Epithelial cell of proximal tubule (primary cell): Measurements from ENCODE around the gene SOBP. TPM values are rescaled to one million over a fixed set of nuclear protein-coding genes. Genes with fewer than 3 reads are reported as not detected.
A peak's percentile ranks its signal among the peaks of the same experiment; 100 is the strongest.

Experiments
- DNase-seq: peaks from one replicate; pipeline ENCODE4 v3.0.0-alpha.2; 2011; ENCODE audit warnings: low read depth
- H3K4me3 ChIP-seq: 2 replicates; pipeline ENCODE4 v1.5.1; 2011; ENCODE audit warnings: low read depth, mild to moderate bottlenecking, low read length
- total RNA-seq: library from RNA; depleted of rRNA; stranded (reverse); fragments of >200 nt; gene quantifications from 2 replicates; pipeline ENCODE4 v1.2.3, GENCODE V29; 2015
- TF ChIP-seq, protein P1 (sequence below): conservative IDR thresholded peaks from 2 replicates; pipeline ENCODE4 v1.5.1; 2012; ENCODE audit warnings: low read depth, mild to moderate bottlenecking, low read length

SOBP gene
- total RNA-seq, 1 donor from 2014 or later: 2.5 TPM

DNA sequence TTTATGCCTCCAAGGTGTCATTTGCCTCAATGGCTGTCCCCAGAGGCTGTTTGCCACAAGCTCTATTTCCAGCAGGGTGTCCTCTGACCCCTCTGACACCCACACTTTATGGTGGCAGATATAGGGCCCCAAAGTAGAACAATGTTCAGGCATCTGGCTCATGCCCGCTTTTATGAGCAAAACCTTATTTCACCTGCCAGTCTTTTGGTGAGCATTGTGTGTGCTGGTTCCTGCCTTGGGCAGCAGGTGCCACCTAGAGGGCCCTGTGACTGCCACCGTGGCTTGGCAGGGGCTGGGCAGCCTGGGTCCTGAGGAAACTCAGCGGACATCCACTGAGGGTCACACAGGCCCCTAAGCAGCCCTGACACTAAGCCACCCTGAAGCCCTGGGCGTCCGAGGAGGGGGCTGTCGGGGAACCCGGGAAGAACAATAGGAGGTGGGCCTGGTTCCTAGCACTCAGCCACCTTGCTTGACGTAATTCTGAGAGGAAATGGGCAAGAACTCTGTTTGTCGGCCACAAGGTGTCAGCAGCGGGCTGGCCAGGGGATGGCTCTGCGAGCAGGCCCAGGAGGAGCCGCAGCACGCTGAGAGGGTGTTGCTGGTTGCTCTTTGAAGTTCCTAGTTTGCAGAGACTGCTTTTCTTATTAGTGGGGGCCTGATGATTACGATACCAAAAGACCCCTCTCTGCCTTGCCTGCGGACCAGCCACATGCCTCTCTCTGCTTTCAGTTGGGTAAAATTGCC lies 185.2 kb downstream of the SOBP start:
- TF ChIP-seq, protein P1, sequence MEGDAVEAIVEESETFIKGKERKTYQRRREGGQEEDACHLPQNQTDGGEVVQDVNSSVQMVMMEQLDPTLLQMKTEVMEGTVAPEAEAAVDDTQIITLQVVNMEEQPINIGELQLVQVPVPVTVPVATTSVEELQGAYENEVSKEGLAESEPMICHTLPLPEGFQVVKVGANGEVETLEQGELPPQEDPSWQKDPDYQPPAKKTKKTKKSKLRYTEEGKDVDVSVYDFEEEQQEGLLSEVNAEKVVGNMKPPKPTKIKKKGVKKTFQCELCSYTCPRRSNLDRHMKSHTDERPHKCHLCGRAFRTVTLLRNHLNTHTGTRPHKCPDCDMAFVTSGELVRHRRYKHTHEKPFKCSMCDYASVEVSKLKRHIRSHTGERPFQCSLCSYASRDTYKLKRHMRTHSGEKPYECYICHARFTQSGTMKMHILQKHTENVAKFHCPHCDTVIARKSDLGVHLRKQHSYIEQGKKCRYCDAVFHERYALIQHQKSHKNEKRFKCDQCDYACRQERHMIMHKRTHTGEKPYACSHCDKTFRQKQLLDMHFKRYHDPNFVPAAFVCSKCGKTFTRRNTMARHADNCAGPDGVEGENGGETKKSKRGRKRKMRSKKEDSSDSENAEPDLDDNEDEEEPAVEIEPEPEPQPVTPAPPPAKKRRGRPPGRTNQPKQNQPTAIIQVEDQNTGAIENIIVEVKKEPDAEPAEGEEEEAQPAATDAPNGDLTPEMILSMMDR: peak; percentile 85
- H3K4me3 ChIP-seq: peak overlapping the region; percentile 46
- DNase-seq: no peak

DNA sequence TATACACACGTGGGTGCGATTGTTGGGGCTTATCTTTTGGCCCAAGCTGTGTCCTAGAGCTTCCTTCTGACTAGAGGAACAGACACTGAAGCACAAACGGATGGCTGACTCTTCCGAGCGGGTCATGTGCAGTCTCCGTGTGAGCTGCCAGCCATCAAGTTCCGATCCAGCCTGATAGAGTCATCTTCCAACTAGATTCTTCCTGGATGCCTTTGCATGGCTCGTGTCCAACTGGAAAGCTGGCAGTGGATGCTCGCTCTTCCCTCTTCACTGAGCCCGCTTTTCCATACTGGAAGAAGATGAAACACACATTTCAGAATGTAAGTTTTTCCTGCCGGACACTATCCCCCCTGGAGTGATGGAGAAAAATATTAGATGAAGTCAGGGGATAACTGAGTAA lies 186.1 kb downstream of the SOBP start:
- no peak overlapping the region for H3K4me3 ChIP-seq
- no peak for DNase-seq
- TF ChIP-seq, protein P1: no peak

DNA sequence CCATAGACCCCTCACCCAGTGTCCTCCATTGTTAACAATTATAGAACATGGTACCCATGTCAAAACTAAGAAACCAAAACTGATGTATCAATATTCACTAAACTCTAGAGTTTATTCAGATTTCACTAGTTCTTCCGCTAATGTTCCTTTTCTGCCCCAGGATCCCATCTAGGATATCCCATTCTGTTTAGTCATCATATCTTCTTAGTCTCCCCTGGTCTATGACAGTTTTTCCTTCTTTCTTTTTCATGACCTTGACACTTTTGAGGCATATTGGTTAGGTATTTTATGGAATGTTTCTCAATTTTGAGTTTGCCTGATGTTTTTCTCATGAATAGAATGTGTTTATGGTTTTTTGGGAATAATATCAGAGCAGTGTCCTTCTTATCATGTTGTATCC lies 187.5 kb downstream of the SOBP start:
- no peak for DNase-seq
- TF ChIP-seq, protein P1: no peak
- H3K4me3 ChIP-seq: no peak overlapping the region

DNA sequence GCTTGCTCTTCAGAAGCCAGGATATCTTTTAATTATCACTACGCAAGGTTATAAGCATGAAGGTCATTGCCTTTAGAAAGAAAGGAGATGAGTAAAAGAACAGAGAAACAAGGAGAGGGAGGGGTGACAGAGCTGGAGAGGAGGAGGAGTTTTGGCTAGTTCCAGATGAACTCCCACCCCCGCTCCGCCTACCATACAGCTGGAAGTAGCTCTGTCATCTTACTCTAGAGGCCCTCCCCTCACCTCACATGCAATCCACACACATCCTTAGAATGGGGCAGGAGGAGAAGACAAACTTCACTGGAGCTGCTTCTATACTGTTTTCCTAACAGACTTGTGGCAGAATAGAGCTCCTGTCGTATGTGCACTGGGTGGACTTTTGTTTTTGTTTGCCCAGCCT lies 189.5 kb downstream of the SOBP start:
- no peak for DNase-seq
- TF ChIP-seq, protein P1: no peak
- no peak overlapping the region for H3K4me3 ChIP-seq

DNA sequence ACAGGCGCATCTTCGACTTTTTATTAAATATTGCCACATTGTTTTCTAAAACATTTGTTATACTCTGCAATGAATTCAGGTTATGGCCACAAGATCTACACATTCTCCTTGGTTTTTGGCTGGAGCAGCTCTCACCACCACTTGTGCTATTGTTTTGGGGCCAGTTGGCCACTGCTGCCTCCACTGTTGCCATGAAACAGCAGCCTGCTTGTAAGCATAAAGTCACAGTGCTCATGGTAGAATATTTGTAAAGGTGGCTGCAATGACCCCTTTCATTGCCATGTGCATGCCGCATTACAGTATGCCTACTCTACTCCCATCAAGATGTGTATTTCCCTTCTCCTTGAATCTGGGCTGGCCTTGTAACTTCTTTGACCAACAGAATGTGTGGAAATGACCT lies 192.8 kb downstream of the SOBP start:
- H3K4me3 ChIP-seq: no peak overlapping the region
- DNase-seq: no peak
- TF ChIP-seq, protein P1: no peak

DNA sequence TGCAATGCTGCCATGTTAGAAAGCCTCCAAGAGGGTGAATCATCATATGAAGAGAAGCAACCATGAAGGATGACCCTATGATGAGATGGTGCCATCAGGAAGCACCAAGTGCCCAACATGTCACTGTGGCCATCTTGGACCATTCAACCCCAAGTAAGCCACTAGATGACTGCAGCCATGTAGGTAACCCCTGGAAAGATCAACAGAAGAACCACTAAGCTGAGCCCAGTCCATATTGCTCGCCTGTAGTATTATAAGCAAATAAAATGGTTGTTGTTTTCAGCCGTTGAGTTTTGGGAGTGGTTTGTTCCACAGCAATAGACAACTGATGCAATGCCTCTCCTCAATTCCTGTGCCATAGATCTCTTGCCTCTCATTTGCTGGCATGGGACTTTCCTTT lies 193.3 kb downstream of the SOBP start:
- TF ChIP-seq, protein P1: no peak
- no peak for DNase-seq

DNA sequence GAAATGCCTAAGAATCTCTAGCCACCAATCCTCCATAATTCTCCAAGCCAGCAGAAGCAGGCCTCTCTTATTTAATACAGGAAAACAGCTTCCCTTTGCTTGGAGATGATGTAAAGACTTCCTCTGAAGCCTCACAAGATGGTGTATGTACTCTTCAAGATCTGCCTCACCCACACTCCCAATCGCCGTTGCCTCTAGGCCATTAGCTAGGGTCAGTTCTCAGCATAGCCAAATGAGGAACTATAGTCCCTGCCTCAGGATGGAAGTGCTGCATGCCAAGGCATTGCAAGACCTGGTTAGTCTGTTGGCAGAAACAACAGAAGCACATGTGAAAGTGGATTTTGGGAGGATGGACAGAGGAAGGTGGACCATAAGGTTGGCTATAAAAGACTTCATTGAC lies 195.1 kb downstream of the SOBP start:
- TF ChIP-seq, protein P1: no peak

More for the DNA sequence above, 193.3 kb downstream of the SOBP start:
- H3K4me3 ChIP-seq: no peak overlapping the region

More for the DNA sequence above, 195.1 kb downstream of the SOBP start:
- no peak for DNase-seq
- H3K4me3 ChIP-seq: no peak overlapping the region
